ENCODE data around the gene QRICH2.
A peak's percentile ranks its signal among the peaks of the same experiment; 100 is the strongest.

Gene QRICH2

GRCh38 chr17:76304226-76305134 lies 3.6 kb downstream of the QRICH2 start:
- H3K27me3 Mint-ChIP-seq (ENCODE audit: low read depth) = no peaks in the 10 kb centered on the region
- H3K9me3 Mint-ChIP-seq = no peaks in the 10 kb centered on the region
- H3K27ac Mint-ChIP-seq = no peak overlapping the region
- peaks cover 2% of the 10 kb centered on the region for H3K36me3 Mint-ChIP-seq (ENCODE audit: low read depth)
- H3K4me3 Mint-ChIP-seq = no peak overlapping the region
- H3K4me1 Mint-ChIP-seq (ENCODE audit: low read depth) = peaks cover 1% of the 10 kb centered on the region

- Mint-ChIP-seq H3K27me3 (ENCODE audit: low read depth) (no peaks in the 10 kb centered on the region), H3K27ac (no peak overlapping the region), H3K36me3 (ENCODE audit: low read depth) (peaks cover 2% of the 10 kb centered on the region), H3K4me1 (ENCODE audit: low read depth) (no peaks in the 10 kb centered on the region), H3K9me3 (no peaks in the 10 kb centered on the region), H3K4me3 (no peak overlapping the region)
Measured at GRCh38 chr17:76297436-76297835, 10.6 kb downstream of the QRICH2 start.

GRCh38 chr17:76296889-76297288 lies 11.2 kb downstream of the QRICH2 start:
- no peak overlapping the region for H3K27ac Mint-ChIP-seq
- H3K4me1 Mint-ChIP-seq (ENCODE audit: low read depth) = no peaks in the 10 kb centered on the region
- no peaks in the 10 kb centered on the region for H3K9me3 Mint-ChIP-seq
- peaks cover 2% of the 10 kb centered on the region for H3K36me3 Mint-ChIP-seq (ENCODE audit: low read depth)
- H3K4me3 Mint-ChIP-seq = no peak overlapping the region
- no peaks in the 10 kb centered on the region for H3K27me3 Mint-ChIP-seq (ENCODE audit: low read depth)

- Mint-ChIP-seq H3K9me3 (no peaks in the 10 kb centered on the region), H3K4me1 (ENCODE audit: low read depth) (no peaks in the 10 kb centered on the region), H3K27me3 (ENCODE audit: low read depth) (no peaks in the 10 kb centered on the region), H3K36me3 (ENCODE audit: low read depth) (peaks cover 2% of the 10 kb centered on the region), H3K27ac (no peak overlapping the region), H3K4me3 (no peak overlapping the region)
Measured at GRCh38 chr17:76296186-76296585, 11.9 kb downstream of the QRICH2 start.

- H3K9me3 Mint-ChIP-seq = no peaks in the 10 kb centered on the region
- H3K27me3 Mint-ChIP-seq (ENCODE audit: low read depth) = no peaks in the 10 kb centered on the region
- no peak overlapping the region for H3K27ac Mint-ChIP-seq
- H3K36me3 Mint-ChIP-seq (ENCODE audit: low read depth) = peaks cover 2% of the 10 kb centered on the region
- H3K4me1 Mint-ChIP-seq (ENCODE audit: low read depth) = no peaks in the 10 kb centered on the region
- H3K4me3 Mint-ChIP-seq = no peak overlapping the region
Measured at GRCh38 chr17:76293106-76293505, 15.0 kb downstream of the QRICH2 start.

- H3K27ac Mint-ChIP-seq = no peak overlapping the region
- H3K4me1 Mint-ChIP-seq (ENCODE audit: low read depth) = no peaks in the 10 kb centered on the region
- no peaks in the 10 kb centered on the region for H3K27me3 Mint-ChIP-seq (ENCODE audit: low read depth)
- no peaks in the 10 kb centered on the region for H3K9me3 Mint-ChIP-seq
- H3K36me3 Mint-ChIP-seq (ENCODE audit: low read depth) = peaks cover 2% of the 10 kb centered on the region
- no peak overlapping the region for H3K4me3 Mint-ChIP-seq
Measured at GRCh38 chr17:76292567-76292966, 15.5 kb downstream of the QRICH2 start.

GRCh38 chr17:76281573-76282371 lies 26.3 kb downstream of the QRICH2 start:
- Mint-ChIP-seq H3K36me3 (ENCODE audit: low read depth) (no peaks in the 10 kb centered on the region), H3K4me3 (no peak overlapping the region), H3K9me3 (no peaks in the 10 kb centered on the region), H3K4me1 (ENCODE audit: low read depth) (peaks cover 6% of the 10 kb centered on the region), H3K27ac (no peak overlapping the region), H3K27me3 (ENCODE audit: low read depth) (no peaks in the 10 kb centered on the region)

- H3K36me3 Mint-ChIP-seq (ENCODE audit: low read depth) = no peaks in the 10 kb centered on the region
- no peaks in the 10 kb centered on the region for H3K9me3 Mint-ChIP-seq
- H3K27ac Mint-ChIP-seq = no peak overlapping the region
- no peak overlapping the region for H3K4me3 Mint-ChIP-seq
- H3K27me3 Mint-ChIP-seq (ENCODE audit: low read depth) = no peaks in the 10 kb centered on the region
- H3K4me1 Mint-ChIP-seq (ENCODE audit: low read depth) = peaks cover 6% of the 10 kb centered on the region
Measured at GRCh38 chr17:76280650-76281049, 27.4 kb downstream of the QRICH2 start.

GRCh38 chr17:76279742-76280287 lies 28.3 kb downstream of the QRICH2 start:
- Mint-ChIP-seq H3K4me3 (no peak overlapping the region), H3K9me3 (no peaks in the 10 kb centered on the region), H3K27me3 (ENCODE audit: low read depth) (no peaks in the 10 kb centered on the region), H3K36me3 (ENCODE audit: low read depth) (peaks cover 1% of the 10 kb centered on the region), H3K27ac (no peak overlapping the region), H3K4me1 (ENCODE audit: low read depth) (peaks cover 8% of the 10 kb centered on the region)

- Mint-ChIP-seq H3K36me3 (ENCODE audit: low read depth) (peaks cover 2% of the 10 kb centered on the region), H3K4me1 (ENCODE audit: low read depth) (peaks cover 11% of the 10 kb centered on the region), H3K27me3 (ENCODE audit: low read depth) (no peaks in the 10 kb centered on the region), H3K9me3 (no peaks in the 10 kb centered on the region), H3K27ac (no peak overlapping the region), H3K4me3 (no peak overlapping the region)
Measured at GRCh38 chr17:76278952-76279741, 28.9 kb downstream of the QRICH2 start.

GRCh38 chr17:76278268-76278908 lies 29.7 kb downstream of the QRICH2 start:
- peaks cover 2% of the 10 kb centered on the region for H3K36me3 Mint-ChIP-seq (ENCODE audit: low read depth)
- H3K9me3 Mint-ChIP-seq = no peaks in the 10 kb centered on the region
- H3K4me1 Mint-ChIP-seq (ENCODE audit: low read depth) = peaks cover 11% of the 10 kb centered on the region
- no peak overlapping the region for H3K4me3 Mint-ChIP-seq
- no peak overlapping the region for H3K27ac Mint-ChIP-seq
- H3K27me3 Mint-ChIP-seq (ENCODE audit: low read depth) = no peaks in the 10 kb centered on the region

- H3K27ac Mint-ChIP-seq = peak overlapping the region; percentile 0
- H3K4me3 Mint-ChIP-seq = no peak overlapping the region
Measured at GRCh38 chr17:76277300-76278267, 30.5 kb downstream of the QRICH2 start.

More at GRCh38 chr17:76277300-76278267, 30.5 kb downstream of the QRICH2 start:
- no peaks in the 10 kb centered on the region for H3K9me3 Mint-ChIP-seq
- H3K4me1 Mint-ChIP-seq (ENCODE audit: low read depth) = peaks cover 11% of the 10 kb centered on the region
- peaks cover 2% of the 10 kb centered on the region for H3K36me3 Mint-ChIP-seq (ENCODE audit: low read depth)
- H3K27me3 Mint-ChIP-seq (ENCODE audit: low read depth) = no peaks in the 10 kb centered on the region

Measured in T-helper 1 cell treated with Interleukin-12 subunit alpha and Interleukin-12 subunit beta and Interleukin-4 antibody, amounts not matched to agents 30 μg/mL and 1 μg/mL, for 36 hours (primary cell).